Transverse colon (tissue), 4 donors: ENCODE measurements around the gene HMCN2. TPM values are rescaled to one million over a fixed set of nuclear protein-coding genes. Genes with fewer than 3 reads are reported as not detected.
A peak's percentile ranks its signal among the peaks of the same experiment; 100 is the strongest.
"Not testable (repeated sequence)": the region's sequence is repeated elsewhere in the genome, so short reads cannot be mapped to it uniquely, and the experiment has no call there.

ENCODE experiments used
- DNase-seq: peaks from one replicate; pipeline ENCODE4 v3.0.0-alpha.2; 2019
- H3K27ac ChIP-seq, 4 donors: fragments of 200-600 bp; sonication (generic); 2 replicates each; pipeline ENCODE4 v1.5.1; 2016 to 2018; ENCODE audit warnings: inconsistent platforms in 4 of 4
- H3K27me3 ChIP-seq: fragments of 200-600 bp; sonication (generic); 2 replicates; pipeline ENCODE4 v1.5.1; 2017; ENCODE audit warnings: inconsistent platforms
- H3K36me3 ChIP-seq, 4 donors: fragments of 200-600 bp; sonication (generic); 2 replicates each; pipeline ENCODE4 v1.5.1; 2017 to 2019; ENCODE audit warnings: inconsistent platforms in 4 of 4
- H3K4me1 ChIP-seq, 4 donors: fragments of 200-600 bp; sonication (generic); 2 replicates each; pipeline ENCODE4 v1.5.1; 2017 to 2020; ENCODE audit warnings: inconsistent platforms in 4 of 4
- H3K4me3 ChIP-seq, 4 donors: fragments of 200-600 bp; sonication (generic); 1 replicate in 1 of 4; 2 replicates in 3 of 4; pipeline versions ENCODE4 v1.5.1 to v1.6.1; 2017 to 2019; ENCODE audit warnings: inconsistent platforms in 4 of 4
- H3K9me3 ChIP-seq, 2 donors: fragments of 200-600 bp; sonication (generic); 2 replicates each; pipeline ENCODE4 v1.5.1; 2017 to 2019; ENCODE audit warnings: inconsistent platforms in 2 of 2
- CTCF ChIP-seq, 5 experiments: fragments of 200-600 bp in 3 of 5; fragments of 450-650 bp in 2 of 5; sonication (generic) in 3 of 5; IDR thresholded peaks; 1 replicate in 2 of 5; 2 replicates in 3 of 5; pipeline ENCODE4 v1.5.1; 2016 to 2017; ENCODE audit warnings: antibody characterized with exemption in 5 of 5, inconsistent platforms in 3 of 5, mild to moderate bottlenecking in 2 of 5, moderate library complexity in 1 of 5
- EP300 ChIP-seq: sonication (generic); formaldehyde crosslinking; IDR thresholded peaks from one replicate; pipeline ENCODE4 v1.6.1; 2017; ENCODE audit warnings: antibody characterized with exemption, low read depth
- POLR2A ChIP-seq: fragments of 450-650 bp; IDR thresholded peaks from one replicate; pipeline ENCODE4 v1.6.1; 2016; ENCODE audit warnings: antibody characterized with exemption, mild to moderate bottlenecking, moderate library complexity
- POLR2AphosphoS5 ChIP-seq, 3 donors: sonication (generic); formaldehyde crosslinking; IDR thresholded peaks; one replicate each; pipeline ENCODE4 v1.6.1; 2016; ENCODE audit warnings: antibody characterized with exemption in 3 of 3
- WGBS, 2 donors: methylation state at CpG; one replicate each; pipeline ENCODE4 v1.1.5; 2018; ENCODE audit warnings: low coverage in 1 of 2; 5-methylcytosine and 5-hydroxymethylcytosine counted together
- in situ Hi-C, 4 donors: fragments of 200-750 bp; cut with MboI; loops; one replicate each; pipeline versions ENCODE4 v1.15.0 to v1.15.1; 2017; ENCODE audit warnings: low sequenced_read_pairs in 3 of 4, low pct_ligation_motif_present in 1 of 4, low pct_unique_long_range_greater_than_20kb in 1 of 4
- intact Hi-C: fragments of 100-400 bp; cut with DNase I; formaldehyde crosslinking; loops from one replicate; pipeline ENCODE4 v1.15.1; 2023; ENCODE audit warnings: low total_unique reads
- total RNA-seq, 4 donors: library from RNA; depleted of rRNA; stranded (reverse); fragments of >200 nt; gene quantifications; one replicate each; pipeline ENCODE4 v1.1.0, GENCODE V29; 2016

Gene HMCN2
- total RNA-seq, 4 donors from 2014 or later, result 7.8 to 40.0 (median 15.2) TPM

- Histone ChIP-seq H3K36me3 (no peaks in the 10 kb centered on the region), H3K4me1 (peaks cover 0 to 13% (median 12%) of the 10 kb centered on the region in 4 donors), H3K4me3 (peak overlapping the region in 2 of 4 donors; percentile 33 to 46), H3K27ac (peak overlapping the region in 1 of 4 donors; percentile 4), H3K27me3 (peaks cover 27% of the 10 kb centered on the region), H3K9me3 (no peaks in the 10 kb centered on the region)
- WGBS, 2 donors, result 20 to 55% methylated on average over 2 to 16 of the region's 16 CpGs
- in situ Hi-C loops (no loop called here), intact Hi-C loops (no loop called here)
- no peak for TF ChIP-seq EP300
- no peak for TF ChIP-seq POLR2AphosphoS5 (IDR thresholded peaks at IDR 0.05)
- no peak for TF ChIP-seq POLR2A
- TF ChIP-seq CTCF (IDR thresholded peaks at IDR 0.05), result no peak
- DNase-seq, result no peak
These were observed 167.2 kb downstream of the HMCN2 start for GRCh38 chr9:130432796-130433167.

- TF ChIP-seq POLR2AphosphoS5 (IDR thresholded peaks at IDR 0.05) (no peak), CTCF (IDR thresholded peaks at IDR 0.05) (peak in 4 of 5 experiments; percentile 62 to 79 (median 70))
- Histone ChIP-seq H3K36me3 (no peaks in the 10 kb centered on the region), H3K4me1 (peaks cover 0 to 13% (median 12%) of the 10 kb centered on the region in 4 donors), H3K9me3 (no peaks in the 10 kb centered on the region), H3K27me3 (peaks cover 27% of the 10 kb centered on the region), H3K27ac (peak overlapping the region in 1 of 4 donors; percentile 4), H3K4me3 (peak overlapping the region; percentile 10 to 46 (median 27))
- no peak for DNase-seq
- intact Hi-C loops, result no loop called here
- in situ Hi-C loops, result no loop called here
- WGBS, 2 donors, result 0 to 22% methylated on average over 1 to 32 of the region's 92 CpGs
These were observed 167.8 kb downstream of the HMCN2 start for GRCh38 chr9:130433168-130433946.

GRCh38 chr9:130433947-130434262 is 168.3 kb downstream of the HMCN2 start:
- no peak for DNase-seq
- WGBS, 2 donors, result 41% methylated on average over 9 of the region's 9 CpGs; no CpG with 5 or more reads in 1 of the 2 donors
- H3K4me1 ChIP-seq, result peaks cover 0 to 13% (median 12%) of the 10 kb centered on the region in 4 donors
- peak overlapping the region in 1 of 4 donors; percentile 46 for H3K4me3 ChIP-seq
- H3K27me3 ChIP-seq, result peaks cover 27% of the 10 kb centered on the region
- in situ Hi-C loops, result no loop called here
- intact Hi-C loops, result no loop called here
- no peaks in the 10 kb centered on the region for H3K36me3 ChIP-seq
- no peaks in the 10 kb centered on the region for H3K9me3 ChIP-seq
- no peak overlapping the region for H3K27ac ChIP-seq
- TF ChIP-seq EP300 (no peak), POLR2A (no peak), POLR2AphosphoS5 (IDR thresholded peaks at IDR 0.05) (no peak), CTCF (IDR thresholded peaks at IDR 0.05) (no peak)

- H3K4me3 ChIP-seq, intact Hi-C loops, H3K9me3 ChIP-seq, in situ Hi-C loops, H3K36me3 ChIP-seq, H3K27ac ChIP-seq, DNase-seq: not testable (repeated sequence)
- 98 to 100% methylated on average over 1 to 5 of the region's 5 CpGs for WGBS, 2 donors
- Histone ChIP-seq H3K27me3 (peaks cover 27% of the 10 kb centered on the region), H3K4me1 (peaks cover 0 to 13% (median 12%) of the 10 kb centered on the region in 4 donors)
These were observed 169.1 kb downstream of the HMCN2 start for GRCh38 chr9:130434656-130435055.
